Psoas muscle (tissue), 8 donors: ENCODE measurements around the gene SYCN. TPM values are rescaled to one million over a fixed set of nuclear protein-coding genes. Genes with fewer than 3 reads are reported as not detected.
A peak's percentile ranks its signal among the peaks of the same experiment; 100 is the strongest.

Source experiments
- ATAC-seq, 4 donors: fragments of 200-7000 bp; cut with Tn5 transposase; one replicate each; pipeline ENCODE4 v1.9.1; 2020; ENCODE audit warnings: moderate library complexity in 3 of 4, mild to moderate bottlenecking in 2 of 4
- DNase-seq, 2 donors: peaks; one replicate each; pipeline ENCODE4 v3.0.0-alpha.2; 2020
- H3K27ac ChIP-seq: fragments of 200-600 bp; one replicate; pipeline ENCODE4 v1.8.0; 2022
- H3K27me3 ChIP-seq, 3 donors: fragments of 200-600 bp in 1 of 3; one replicate each; pipeline versions ENCODE4 v1.6.1 to v1.8.0; 2013 to 2022; ENCODE audit warnings: low read length in 2 of 3, mild to moderate bottlenecking in 2 of 3, moderate library complexity in 1 of 3; ENCODE audit not compliant: insufficient read depth in 3 of 3
- H3K36me3 ChIP-seq, 2 donors: fragments of 200-600 bp in 1 of 2; one replicate each; pipeline versions ENCODE4 v1.6.1 to v1.8.0; 2013 to 2022; ENCODE audit warnings: low read depth in 1 of 2, mild to moderate bottlenecking in 1 of 2, moderate library complexity in 1 of 2; ENCODE audit not compliant: insufficient read depth in 1 of 2
- H3K4me1 ChIP-seq: fragments of 200-600 bp; one replicate; pipeline ENCODE4 v1.8.0; 2022
- H3K4me3 ChIP-seq: fragments of 200-600 bp; one replicate; pipeline ENCODE4 v1.8.0; 2022; ENCODE audit warnings: mild to moderate bottlenecking
- H3K9me3 ChIP-seq: fragments of 200-600 bp; one replicate; pipeline ENCODE4 v1.8.0; 2022
- WGBS, 3 donors: extraction: QIAGEN DNeasy Blood & Tissue Kit; methylation state at CpG; one replicate each; pipeline versions ENCODE4 v1.1.6 to v1.1.7; 2013; 5-methylcytosine and 5-hydroxymethylcytosine counted together
- intact Hi-C, 2 donors: fragments of 100-400 bp; cut with DNase I; formaldehyde crosslinking; loops; one replicate each; pipeline versions ENCODE4 v1.11.0 to v1.14.2; 2022
- polyA plus RNA-seq, 3 donors: library from polyadenylated mRNA; stranded (reverse); fragments of 200-250 nt; gene quantifications; one replicate each; pipeline ENCODE4 v1.2.3, GENCODE V29; 2013
- total RNA-seq, 4 donors: library from RNA; stranded (reverse); fragmentation: NEBNext Ultra II Directional in 2 of 4; extraction: Animal tissue kit (Norgen Biotek cat#: 25700) in 2 of 4; gene quantifications; one replicate each; pipeline versions ENCODE4 v1.2.1 to v1.2.4, GENCODE V29; 2021 to 2023
- TF ChIP-seq, protein P1 (sequence below): fragments of 200-600 bp; IDR thresholded peaks from one replicate; pipeline ENCODE4 v1.8.0; 2022; ENCODE audit warnings: antibody characterized with exemption
- donor health status: healthy with polysubstance abuse.
- donor health status: DM: no; HTN: no; CAD: no; lungs with moderate emphysema.
- donor health status: Bipolar disorder and iron deficiency.
- donor health status: healthy.
- donor health status: DM: yes; HTN: yes; CAD: no.
- donor health status: DM: no; HTN: no; CAD: no.
- donor health status: DM: no; HTN: no; CAD: no.
- donor health status: DM: yes; HTN: yes; CAD: no.

The SYCN gene
- total and polyA plus RNA-seq, 7 donors = 1.3 TPM; not detected in 6

DNA sequence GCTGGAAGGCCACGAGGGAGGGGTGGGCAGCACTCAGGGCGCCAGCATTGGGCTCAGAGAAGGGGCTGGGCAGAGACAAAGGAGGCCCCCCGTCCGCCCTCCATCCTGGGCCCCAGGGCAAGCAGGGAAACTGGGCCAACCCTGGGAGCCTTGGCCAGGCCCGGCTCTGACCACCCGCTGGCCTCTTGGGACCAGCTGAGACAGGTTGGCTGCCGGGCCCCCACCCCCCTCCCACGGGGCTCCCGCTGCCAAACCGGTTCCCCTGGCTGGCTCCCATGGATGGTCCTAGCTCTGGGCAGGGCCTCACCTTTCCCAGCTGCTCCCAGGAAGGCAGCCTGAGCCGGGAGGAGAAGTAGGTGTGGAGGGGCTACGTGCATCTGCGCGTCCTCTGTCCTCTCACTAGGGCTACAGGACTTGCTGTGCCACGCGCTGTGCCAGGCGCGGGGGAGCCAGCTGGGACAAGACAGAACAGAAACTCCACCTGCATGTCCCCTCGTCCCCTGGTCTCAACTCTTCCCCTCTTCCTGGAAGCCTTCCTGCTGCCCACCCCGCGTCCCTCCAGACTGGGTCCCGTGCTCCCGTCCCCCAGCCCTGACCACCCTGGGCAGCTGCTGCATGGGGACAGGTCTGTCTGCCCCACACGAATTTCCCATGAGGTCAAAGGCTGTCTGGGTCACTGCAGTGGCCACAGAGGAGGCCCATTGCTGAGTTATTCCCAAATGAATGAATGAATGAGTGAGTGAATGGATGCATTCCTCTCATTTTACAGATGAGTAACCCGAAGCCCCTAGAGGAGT lies 36.4 kb downstream of the SYCN start:
- DNase-seq (no peak), ATAC-seq (no peak)
- Histone ChIP-seq H3K4me1 (no peaks in the 10 kb centered on the region), H3K27ac (no peak overlapping the region), H3K9me3 (no peaks in the 10 kb centered on the region), H3K4me3 (no peak overlapping the region), H3K27me3 (no peaks in the 10 kb centered on the region), H3K36me3 (peaks cover 0 to 11% of the 10 kb centered on the region in 2 donors)
- intact Hi-C loops = no loop called here
- 75 to 86% (median 78%) methylated on average over 20 to 25 of the region's 25 CpGs for WGBS, 3 donors
- TF ChIP-seq, protein P1, sequence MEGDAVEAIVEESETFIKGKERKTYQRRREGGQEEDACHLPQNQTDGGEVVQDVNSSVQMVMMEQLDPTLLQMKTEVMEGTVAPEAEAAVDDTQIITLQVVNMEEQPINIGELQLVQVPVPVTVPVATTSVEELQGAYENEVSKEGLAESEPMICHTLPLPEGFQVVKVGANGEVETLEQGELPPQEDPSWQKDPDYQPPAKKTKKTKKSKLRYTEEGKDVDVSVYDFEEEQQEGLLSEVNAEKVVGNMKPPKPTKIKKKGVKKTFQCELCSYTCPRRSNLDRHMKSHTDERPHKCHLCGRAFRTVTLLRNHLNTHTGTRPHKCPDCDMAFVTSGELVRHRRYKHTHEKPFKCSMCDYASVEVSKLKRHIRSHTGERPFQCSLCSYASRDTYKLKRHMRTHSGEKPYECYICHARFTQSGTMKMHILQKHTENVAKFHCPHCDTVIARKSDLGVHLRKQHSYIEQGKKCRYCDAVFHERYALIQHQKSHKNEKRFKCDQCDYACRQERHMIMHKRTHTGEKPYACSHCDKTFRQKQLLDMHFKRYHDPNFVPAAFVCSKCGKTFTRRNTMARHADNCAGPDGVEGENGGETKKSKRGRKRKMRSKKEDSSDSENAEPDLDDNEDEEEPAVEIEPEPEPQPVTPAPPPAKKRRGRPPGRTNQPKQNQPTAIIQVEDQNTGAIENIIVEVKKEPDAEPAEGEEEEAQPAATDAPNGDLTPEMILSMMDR = no peak

GRCh38 chr19:39166571-39167391 lies 37.3 kb downstream of the SYCN start:
- intact Hi-C loops = no loop called here
- Histone ChIP-seq H3K4me3 (no peak overlapping the region), H3K27ac (no peak overlapping the region), H3K4me1 (no peaks in the 10 kb centered on the region), H3K9me3 (no peaks in the 10 kb centered on the region), H3K36me3 (peaks cover 0 to 11% of the 10 kb centered on the region in 2 donors), H3K27me3 (no peaks in the 10 kb centered on the region)
- ATAC-seq (peak in 1 of 4 donors; percentile 22), DNase-seq (peak in 1 of 2 donors; percentile 65)
- 47 to 51% (median 50%) methylated on average over 23 to 24 of the region's 24 CpGs for WGBS, 3 donors
- TF ChIP-seq, protein P1 = no peak

DNA sequence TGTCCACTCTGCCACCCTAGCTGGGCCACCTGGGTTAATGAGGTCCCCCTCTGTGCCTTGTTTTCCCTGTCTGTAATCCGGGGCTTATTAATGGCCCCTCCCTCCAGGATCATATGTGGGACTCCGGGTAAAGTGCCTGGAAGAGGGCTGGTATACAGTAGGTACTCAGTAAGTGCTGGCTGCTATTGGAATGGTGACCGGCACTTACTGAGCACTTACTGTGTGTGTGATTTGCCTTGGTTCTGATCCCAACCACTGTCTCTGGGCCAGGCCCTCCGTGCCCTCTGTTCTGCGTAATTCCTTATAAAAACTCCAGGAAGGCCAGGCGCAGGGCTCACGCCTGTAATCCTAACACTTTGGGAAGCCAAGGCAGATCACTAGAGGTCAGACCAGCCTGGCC lies 38.2 kb downstream of the SYCN start:
- DNase-seq = no peak
- no peaks in the 10 kb centered on the region for H3K4me1 ChIP-seq
- no peaks in the 10 kb centered on the region for H3K9me3 ChIP-seq
- H3K36me3 ChIP-seq = peaks cover 0 to 9% of the 10 kb centered on the region in 2 donors
- WGBS, 3 donors = 92 to 99% (median 94%) methylated on average over 7 of the region's 7 CpGs
- ATAC-seq = no peak
- H3K27me3 ChIP-seq = no peaks in the 10 kb centered on the region
- no peak overlapping the region for H3K27ac ChIP-seq
- intact Hi-C loops = no loop called here
- H3K4me3 ChIP-seq = no peak overlapping the region
- TF ChIP-seq, protein P1 = no peak

DNA sequence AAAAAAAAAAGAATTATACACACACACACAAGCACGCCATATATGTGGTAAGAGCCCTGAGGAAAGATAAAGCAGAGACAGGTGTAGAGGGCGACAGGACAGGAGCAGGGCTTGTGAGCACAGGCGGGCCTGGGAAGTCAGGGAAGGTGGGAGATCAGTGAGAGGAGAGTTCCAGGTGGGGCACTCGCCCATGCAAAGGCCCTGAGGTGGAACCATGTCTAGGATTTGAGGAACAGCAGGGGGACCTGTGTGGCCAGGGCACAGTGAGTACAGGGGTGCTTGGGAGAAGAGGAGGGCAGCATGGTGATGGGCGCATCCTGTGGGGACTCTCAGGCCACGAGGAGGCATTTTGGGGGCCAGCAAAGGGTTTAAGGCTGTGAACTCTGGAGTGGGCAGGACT lies 39.8 kb downstream of the SYCN start:
- intact Hi-C loops = no loop called here
- H3K27me3 ChIP-seq = no peaks in the 10 kb centered on the region
- DNase-seq = no peak
- no peaks in the 10 kb centered on the region for H3K9me3 ChIP-seq
- no peak for ATAC-seq
- TF ChIP-seq, protein P1 = no peak
- no peaks in the 10 kb centered on the region for H3K36me3 ChIP-seq
- no peak overlapping the region for H3K4me3 ChIP-seq
- 94 to 97% (median 94%) methylated on average over 6 of the region's 6 CpGs for WGBS, 3 donors
- no peaks in the 10 kb centered on the region for H3K4me1 ChIP-seq
- H3K27ac ChIP-seq = no peak overlapping the region
